GM12864 (cell line): Measurements from ENCODE around the gene COQ9.

Experiments
- DNase-seq: peaks from one replicate; pipeline ENCODE4 v3.0.0-alpha.2; 2011; ENCODE audit warnings: low read depth
- H3K4me3 ChIP-seq: 2 replicates; pipeline ENCODE4 v1.5.1; 2011; ENCODE audit warnings: mild to moderate bottlenecking, low read depth, low read length, control low read depth
- TF ChIP-seq, protein P1 (sequence below): IDR thresholded peaks from 2 replicates; pipeline ENCODE4 v1.5.1; 2011; ENCODE audit warnings: low read depth, mild to moderate bottlenecking, moderate library complexity, low read length, control low read depth, inconsistent platforms; ENCODE audit errors: missing control alignments

The COQ9 gene

GRCh38 chr16:57413733-57414132 lies 33.5 kb upstream of the COQ9 start:
- no peak for DNase-seq
- H3K4me3 ChIP-seq, result no peak overlapping the region
- TF ChIP-seq, protein P1, sequence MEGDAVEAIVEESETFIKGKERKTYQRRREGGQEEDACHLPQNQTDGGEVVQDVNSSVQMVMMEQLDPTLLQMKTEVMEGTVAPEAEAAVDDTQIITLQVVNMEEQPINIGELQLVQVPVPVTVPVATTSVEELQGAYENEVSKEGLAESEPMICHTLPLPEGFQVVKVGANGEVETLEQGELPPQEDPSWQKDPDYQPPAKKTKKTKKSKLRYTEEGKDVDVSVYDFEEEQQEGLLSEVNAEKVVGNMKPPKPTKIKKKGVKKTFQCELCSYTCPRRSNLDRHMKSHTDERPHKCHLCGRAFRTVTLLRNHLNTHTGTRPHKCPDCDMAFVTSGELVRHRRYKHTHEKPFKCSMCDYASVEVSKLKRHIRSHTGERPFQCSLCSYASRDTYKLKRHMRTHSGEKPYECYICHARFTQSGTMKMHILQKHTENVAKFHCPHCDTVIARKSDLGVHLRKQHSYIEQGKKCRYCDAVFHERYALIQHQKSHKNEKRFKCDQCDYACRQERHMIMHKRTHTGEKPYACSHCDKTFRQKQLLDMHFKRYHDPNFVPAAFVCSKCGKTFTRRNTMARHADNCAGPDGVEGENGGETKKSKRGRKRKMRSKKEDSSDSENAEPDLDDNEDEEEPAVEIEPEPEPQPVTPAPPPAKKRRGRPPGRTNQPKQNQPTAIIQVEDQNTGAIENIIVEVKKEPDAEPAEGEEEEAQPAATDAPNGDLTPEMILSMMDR, result no peak

DNA sequence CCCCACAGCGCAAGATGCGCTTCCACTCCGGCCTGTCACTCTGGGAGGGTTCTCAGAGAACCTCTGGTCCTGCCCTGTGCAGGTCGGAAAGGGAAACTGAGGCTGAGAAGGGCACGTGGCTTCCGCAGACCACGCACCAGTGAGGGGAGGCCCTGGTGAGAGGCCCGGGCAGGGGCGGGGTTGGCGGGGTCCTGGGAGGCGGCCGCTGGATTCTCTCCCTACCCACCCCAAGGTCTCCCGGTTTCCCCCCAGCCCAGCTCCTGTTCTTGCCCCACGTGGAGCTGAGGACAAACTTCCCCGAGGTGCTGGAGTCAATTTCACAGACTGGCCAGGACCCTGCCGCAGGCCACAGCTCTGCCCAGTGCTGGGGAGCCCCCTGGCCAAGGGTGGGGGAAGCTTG lies 31.2 kb upstream of the COQ9 start:
- no peak for DNase-seq
- TF ChIP-seq, protein P1, result no peak
- H3K4me3 ChIP-seq, result no peak overlapping the region

DNA sequence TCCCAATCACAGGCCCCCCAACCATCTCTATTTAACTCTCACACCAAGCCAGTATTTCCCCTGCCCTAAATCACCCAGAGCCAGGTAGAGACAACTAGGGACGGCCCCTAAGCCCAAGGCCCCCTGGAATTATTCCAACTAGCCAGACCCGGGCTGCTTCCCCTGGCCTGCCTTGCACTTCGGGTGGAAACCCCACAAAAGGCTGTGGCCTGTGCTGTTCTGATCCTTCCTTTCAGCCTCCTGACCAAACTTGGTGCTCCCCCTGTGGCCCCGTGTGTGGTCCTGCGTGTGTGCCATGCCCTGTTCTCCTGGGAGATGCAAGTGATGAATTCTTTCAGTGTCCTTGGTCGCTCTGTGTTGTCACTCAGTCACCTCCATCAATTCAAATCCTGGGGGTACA lies 27.8 kb upstream of the COQ9 start:
- TF ChIP-seq, protein P1, result no peak
- DNase-seq, result no peak
- H3K4me3 ChIP-seq, result no peak overlapping the region

- TF ChIP-seq, protein P1, result peak; percentile 53
- no peak for DNase-seq
- H3K4me3 ChIP-seq, result no peak overlapping the region
Observed at GRCh38 chr16:57422026-57422944, 25.0 kb upstream of the COQ9 start.

- no peak for DNase-seq
- TF ChIP-seq, protein P1, result no peak
- H3K4me3 ChIP-seq, result no peak overlapping the region
Observed at GRCh38 chr16:57423152-57423551, 24.1 kb upstream of the COQ9 start.

- DNase-seq, result no peak
- no peak overlapping the region for H3K4me3 ChIP-seq
- TF ChIP-seq, protein P1, result no peak
Observed at GRCh38 chr16:57424583-57424982, 22.7 kb upstream of the COQ9 start.

DNA sequence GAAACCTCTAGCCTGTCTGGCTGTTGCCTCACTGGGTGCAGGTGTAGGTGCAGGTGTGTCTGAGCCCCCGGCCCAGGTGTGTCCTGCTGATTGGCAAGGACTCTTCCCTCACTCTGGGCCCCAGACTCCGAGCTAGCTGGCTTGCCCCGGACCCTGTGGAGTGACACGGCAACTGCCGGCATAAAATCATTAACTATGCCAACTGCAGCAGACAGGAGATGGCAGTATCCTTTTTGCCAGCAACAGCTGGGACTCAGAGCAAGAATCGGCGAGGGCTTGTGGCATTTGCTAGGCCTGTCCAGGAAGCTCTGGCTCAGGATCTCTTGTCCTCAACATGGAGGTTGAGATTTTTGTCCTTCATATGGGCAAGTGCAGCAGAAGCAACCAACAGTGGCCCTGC lies 20.9 kb upstream of the COQ9 start:
- no peak for DNase-seq
- H3K4me3 ChIP-seq, result no peak overlapping the region
- TF ChIP-seq, protein P1, result no peak
